HG03196 (cell line): ENCODE results near the gene TMEM52.
A peak's percentile ranks its signal among the peaks of the same experiment; 100 is the strongest.

Experiments
- ATAC-seq: cut with Tn5 transposase; IDR thresholded peaks from one replicate; pipeline ENCODE4 v1.9.1; 2021; ENCODE audit not compliant: unreplicated experiment

TMEM52 gene

DNA sequence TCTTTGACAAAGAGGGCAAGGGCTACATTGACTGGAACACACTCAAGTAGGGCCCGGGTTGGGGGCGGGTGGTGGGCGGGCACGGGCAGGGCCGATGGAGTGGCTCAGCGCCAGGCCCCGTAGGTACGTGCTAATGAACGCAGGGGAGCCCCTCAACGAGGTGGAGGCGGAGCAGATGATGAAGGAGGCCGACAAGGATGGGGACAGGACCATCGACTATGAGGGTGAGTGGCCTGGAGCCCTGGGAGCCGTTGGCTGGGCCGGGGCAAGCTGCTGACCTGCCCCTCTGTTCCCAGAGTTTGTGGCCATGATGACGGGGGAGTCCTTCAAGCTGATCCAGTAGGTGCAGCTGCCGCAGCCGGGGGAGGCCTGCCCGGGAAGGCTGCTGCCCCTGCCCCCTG lies 2.2 kb downstream of the TMEM52 start:
- no peak for ATAC-seq

DNA sequence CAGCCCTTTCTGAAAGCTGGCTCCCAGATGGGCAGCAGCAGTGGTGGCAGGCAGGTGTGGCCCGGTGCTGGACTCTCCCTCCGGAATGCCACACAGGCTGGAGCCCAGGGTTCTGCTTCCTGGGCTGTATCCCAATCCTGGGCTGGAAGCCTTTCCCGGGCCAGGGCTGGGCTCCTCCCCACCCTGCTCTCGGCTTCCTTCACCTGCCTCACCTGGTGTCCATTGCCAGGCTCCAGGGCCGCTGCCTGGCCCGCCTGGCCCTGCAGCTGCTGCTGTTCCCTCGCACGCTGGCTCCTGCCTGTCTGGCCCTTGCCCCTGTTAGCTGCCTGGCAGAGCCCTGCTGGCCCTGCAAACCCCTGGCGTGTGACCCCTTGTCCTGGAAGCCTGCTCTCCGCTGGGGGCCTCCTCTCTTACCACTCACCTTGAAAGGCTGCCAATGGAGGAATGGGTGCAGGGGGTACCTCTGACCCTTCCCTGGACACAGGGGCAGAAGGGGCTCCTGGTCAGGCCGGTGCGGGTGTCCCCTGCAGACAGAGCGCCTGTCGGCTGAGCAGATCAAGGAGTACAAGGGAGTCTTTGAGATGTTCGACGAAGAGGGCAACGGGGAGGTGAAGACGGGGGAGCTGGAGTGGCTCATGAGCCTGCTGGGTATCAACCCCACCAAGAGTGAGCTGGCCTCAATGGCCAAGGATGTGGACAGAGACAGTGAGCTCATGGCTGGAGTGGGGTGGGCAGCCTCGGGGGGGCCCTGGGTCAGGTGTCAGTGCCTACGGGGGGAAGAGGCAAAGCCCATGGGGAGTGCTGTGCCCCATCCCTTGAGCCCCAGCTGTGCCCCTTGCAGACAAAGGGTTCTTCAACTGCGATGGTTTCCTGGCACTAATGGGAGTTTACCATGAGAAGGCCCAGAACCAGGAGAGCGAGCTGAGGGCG lies 2.9 kb downstream of the TMEM52 start:
- ATAC-seq = no peak

DNA sequence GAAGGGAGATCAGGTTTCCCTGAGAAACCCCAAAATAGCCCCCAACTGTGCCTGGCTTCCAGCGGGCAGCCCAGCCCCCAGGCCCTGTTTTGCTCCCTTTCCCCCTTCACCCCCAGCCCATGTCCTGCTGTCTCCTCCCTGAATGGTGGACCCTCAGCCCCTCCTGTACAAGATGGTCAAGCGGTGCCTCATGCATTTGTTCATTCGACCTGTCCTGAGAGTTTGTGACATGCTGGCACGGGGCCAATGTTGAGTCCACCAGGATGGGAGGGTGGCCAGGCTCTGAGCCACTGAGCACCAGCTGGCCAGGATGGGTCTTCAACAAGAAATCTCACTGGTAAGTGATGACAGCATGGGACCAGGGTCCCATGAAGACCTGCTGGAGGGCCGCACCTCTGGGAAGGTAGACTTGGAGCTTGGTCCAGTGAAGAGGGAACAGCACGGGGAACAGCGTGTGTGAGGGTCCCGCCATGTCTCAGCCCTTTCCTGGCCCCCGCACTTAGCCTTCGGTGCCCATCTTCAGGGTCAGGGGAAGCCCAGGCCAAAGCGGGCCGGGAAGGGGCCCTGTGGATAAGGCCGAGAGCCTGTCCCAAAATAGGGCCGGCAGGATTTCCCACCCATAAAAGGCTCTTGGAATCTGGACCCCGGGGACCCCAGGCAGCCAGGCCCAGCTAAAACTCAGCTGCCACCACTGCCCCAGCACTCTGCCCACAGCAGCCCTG lies 3.9 kb downstream of the TMEM52 start, which contains the start of gene CALML6:
TSS of gene CALML6 (plus strand) at position 290 of the 722 bp plus-strand sequence. CDS start at position 311, 21 bp downstream.
- no peak for ATAC-seq

DNA sequence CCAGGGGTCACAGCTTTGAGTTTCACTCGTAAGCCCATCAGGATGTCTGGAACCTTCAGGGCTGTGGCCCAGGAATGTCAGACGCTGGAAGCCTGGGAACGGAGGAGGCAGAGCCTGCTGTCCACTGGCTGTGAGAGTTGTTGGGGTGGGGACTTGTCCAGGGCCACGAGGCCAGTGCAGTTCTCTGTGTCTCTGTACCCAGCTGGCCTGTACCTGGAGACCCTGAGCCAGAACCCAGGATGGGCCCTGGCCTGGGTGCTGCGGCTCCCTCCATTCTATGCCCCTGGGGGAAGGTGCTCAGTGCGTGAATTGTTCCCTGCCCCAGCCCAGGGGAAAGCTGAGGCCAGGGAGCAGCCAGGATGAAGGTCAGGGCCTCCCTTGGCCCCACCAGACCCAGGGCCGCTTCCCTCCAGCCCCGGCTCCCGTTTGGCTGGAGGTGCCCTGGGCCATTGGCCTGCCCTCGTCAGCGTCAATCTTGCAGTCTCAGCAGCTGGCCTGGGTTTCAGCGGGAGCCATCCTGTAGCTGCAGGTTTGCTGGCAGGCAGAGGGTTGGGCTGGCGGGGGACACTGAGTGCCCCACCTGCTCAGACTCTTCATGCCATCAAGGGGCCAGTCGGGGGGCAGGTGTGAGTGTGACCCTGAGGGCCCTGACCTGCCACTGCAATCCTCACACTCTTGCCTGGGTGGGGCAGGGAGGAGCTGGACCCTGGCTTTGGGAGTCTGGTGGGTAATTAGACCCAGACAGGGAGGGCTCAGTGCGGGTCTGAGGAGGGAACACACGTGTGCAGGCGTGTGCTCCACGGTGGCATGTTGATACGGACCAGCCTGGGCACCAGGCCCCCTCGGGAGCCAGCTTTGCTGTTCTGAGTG lies 4.7 kb downstream of the TMEM52 start:
- no peak for ATAC-seq

DNA sequence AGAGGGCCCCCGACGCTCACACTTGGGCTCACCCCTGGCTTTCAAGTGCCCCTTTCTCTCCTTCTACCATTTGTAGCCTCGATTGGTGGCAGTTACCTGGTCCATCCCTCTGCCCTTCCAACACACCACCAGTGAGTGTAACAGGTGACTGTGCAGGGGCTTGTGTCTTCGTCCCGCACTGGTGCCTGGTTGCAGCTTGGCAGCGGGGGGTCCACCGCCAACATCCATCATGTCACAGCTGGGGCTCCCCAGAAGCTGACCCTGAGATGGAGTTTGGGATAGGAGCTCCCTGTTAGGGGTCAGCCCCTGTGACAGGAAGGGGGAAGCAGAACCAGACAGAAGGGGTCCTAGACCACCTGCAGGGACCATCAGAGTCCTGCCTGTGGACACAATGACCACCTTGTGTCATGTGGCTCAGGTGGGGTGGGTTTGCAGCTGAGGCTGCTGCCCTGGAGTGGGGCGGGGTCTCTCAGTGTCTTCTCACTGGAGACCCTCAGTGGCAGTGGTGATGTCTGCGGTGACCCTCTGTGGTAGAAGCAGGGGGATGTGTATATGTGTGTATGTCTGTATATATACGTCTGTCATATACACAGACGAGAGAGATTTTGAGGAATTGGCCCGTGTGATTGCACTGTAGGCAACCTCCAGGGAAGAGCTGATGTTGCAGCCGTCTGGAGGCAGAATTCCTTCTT lies 7.6 kb downstream of the TMEM52 start:
- ATAC-seq = no peak

DNA sequence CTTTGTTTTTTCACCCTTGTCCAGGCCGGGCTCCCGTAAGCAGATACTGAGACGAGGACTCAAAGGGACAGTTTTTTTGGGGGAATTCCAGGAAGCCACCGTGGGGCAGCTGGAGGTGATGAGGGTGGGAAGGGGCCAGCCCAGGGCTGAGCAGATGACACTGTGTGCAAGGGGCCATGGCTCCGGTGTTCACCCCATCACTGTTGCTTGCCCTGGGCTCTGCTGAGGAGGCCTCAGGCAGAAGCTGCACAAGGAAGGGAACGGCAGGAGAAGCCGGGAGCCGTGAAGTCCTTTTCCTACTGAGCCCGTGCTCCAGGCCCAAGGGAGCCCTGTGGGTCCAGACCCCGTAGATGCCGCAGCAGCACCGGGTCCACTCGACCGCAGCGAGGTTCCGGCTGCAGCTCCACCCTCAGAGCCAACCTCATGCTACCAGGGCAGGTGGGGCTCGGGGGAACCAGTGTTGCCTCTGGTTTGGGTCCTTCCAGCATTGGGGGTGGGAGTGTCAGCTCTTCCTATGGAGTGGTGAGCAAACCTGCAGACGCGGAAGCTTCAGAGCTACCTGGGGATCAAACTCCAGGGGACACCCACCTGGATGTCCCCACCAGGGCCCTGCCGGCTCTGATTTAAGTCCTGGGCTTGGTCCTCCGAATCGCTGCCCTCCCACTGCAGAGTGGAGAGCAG lies 8.3 kb downstream of the TMEM52 start:
- ATAC-seq = no peak

DNA sequence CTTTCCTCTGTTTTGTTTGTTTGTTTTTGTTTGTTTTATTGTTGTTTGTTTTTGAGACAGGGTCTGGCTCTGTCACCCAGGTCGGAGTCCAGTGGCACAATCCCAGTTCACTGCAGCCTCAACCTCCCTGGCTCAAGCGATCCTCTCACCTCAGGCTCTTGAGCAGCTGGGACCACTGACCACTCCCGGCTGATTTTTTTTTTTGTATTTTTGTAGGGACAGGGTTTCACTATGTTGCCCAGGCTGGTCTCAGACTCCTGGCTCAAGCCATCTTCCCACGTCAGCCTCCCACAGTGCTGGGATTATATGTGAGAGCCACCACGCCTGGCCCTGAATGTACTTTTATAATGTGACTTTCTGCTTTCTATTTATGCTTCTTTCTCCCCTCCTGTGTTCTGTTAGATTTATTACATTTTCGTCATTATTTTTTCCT lies 9.0 kb downstream of the TMEM52 start:
- ATAC-seq = no peak

DNA sequence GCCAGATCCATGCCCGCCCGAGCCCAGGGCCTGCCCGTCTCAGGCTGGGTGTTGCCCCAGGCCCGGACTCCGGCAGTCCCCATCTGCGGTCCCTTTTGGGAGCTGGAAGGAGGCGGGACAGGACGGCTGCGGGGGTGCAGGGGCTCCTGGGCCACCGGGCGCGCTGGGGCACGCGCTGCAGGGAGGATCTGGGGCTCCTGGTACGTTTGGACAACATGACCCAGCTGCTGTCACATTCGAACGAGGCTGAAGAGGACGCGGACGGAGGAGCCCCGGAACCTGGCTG lies 10.6 kb downstream of the TMEM52 start:
- peak; percentile 8 for ATAC-seq

DNA sequence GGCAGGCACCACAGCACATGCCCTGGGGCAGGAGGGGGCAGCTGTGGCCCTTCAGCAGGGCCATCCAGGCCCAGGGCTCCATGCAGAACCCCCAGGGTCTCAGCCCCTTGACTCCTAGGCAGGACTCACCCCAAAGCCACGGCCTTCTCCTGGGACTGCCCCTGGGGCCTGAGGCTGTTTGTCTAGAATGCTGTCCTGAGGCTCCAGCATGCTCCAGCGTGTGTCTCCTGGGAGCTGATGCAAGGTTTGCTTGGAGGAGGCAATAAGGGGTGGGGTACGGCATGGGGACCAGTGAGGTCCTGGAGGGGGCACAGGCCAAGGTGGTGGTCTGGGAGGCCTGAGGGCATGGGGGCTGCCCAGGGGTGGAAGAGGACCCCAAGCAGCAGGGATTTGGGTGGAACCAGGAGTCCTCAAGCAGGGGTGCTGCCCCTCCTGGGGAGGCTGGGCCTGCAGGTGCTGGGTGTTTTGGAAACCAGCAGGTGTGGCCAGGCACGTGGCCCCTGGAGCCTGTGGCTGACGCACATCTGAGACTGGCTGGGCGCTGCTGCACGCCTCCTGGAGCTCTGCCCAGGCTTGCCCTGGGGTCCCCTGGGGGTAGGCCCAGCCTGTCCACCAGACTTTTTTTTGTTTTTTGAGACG lies 11.9 kb downstream of the TMEM52 start:
- peak; percentile 37 for ATAC-seq

DNA sequence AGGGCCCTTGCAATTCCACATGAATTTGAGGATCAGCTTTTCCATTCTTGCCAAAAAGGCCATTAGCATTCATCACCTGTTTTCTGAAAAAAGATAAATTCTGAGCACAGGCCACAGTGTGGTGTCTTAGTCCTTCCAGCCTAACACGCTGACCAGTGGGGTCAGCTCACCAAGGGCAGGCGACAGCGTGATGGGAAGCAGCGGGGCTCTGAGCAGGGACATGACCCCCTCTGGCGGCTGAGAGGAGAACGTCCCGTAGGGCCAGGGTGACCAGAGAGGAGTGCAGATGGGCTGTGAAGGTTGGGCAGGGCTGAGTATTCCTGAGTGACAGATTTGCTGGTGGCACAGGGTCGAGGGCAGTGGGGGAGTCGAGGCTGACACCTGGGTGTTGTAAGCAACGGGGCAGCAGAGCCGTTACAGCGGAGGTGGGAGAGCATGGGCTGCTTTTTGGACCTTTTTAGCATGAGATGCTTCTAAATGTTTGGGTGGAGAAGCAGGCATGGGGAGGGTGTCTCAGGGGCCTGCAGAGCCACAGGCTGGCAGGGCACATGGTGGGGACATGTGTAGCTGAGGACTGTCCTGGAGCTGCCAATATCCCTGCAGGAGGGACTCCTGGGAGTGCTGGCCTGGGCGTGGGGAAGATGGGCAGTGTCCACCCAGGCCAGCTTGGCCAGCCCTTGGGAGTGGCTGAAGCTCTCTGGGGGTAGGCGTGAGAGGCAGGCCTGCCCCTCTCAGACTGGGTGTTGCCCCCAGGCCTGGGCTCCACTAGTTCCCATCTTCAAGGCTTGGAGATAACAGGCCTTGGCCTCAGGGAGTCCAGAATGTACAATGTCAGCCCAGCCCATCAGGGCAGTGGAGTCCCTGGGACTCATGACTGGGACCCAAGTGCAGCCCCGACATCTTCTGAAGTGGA lies 12.6 kb downstream of the TMEM52 start:
- no peak for ATAC-seq

DNA sequence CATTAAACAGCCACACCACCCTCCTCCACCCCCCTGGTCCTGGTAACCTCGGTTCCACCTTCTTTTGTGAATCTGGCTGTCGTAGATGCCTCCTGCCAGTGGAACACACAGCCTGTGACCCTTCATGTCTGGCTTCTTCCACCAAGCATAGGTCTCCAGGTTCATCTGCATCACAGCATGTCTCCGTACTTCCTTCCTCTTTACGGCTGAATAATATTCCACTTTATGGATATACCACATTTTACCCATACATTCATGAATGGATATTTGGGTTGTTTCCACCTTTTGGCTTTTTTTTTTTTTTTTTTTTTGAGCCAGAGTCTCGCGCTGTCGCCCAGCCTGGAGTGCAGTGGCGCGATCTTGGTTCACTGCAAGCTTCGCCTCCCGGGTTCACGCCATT lies 15.9 kb downstream of the TMEM52 start:
- ATAC-seq = no peak

DNA sequence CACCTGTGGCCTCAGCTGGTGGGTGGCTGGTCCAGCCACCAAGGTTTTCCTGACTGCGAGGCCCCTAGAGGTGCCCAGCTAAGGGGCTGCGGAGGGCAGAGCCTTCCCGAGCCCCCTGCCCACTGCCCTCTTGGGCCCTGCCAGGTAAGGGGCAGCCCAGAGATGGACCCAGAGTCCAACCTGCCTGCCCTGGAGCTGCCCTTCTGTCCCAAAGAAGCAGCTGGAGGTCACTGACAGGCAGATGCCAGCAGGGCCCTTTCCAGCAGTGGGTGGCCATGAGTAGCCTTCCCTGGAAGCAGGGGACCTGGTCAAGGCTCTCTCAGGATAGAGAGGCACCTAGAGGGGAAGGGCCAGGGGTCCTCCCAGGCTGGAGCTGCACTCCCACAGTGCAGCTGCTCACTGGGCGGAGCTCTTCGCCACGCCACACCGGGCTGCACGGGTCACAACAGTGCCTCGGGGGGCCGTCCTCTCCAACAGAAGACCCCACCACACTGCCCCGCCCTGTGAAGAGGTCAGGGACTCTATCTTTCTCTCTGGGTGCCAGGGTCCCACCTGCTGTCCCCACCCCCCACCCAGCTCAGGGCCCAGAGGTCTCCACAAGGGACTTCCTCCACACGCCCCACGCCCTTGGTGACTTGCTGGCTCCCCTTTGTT lies 17.3 kb downstream of the TMEM52 start:
- no peak for ATAC-seq

DNA sequence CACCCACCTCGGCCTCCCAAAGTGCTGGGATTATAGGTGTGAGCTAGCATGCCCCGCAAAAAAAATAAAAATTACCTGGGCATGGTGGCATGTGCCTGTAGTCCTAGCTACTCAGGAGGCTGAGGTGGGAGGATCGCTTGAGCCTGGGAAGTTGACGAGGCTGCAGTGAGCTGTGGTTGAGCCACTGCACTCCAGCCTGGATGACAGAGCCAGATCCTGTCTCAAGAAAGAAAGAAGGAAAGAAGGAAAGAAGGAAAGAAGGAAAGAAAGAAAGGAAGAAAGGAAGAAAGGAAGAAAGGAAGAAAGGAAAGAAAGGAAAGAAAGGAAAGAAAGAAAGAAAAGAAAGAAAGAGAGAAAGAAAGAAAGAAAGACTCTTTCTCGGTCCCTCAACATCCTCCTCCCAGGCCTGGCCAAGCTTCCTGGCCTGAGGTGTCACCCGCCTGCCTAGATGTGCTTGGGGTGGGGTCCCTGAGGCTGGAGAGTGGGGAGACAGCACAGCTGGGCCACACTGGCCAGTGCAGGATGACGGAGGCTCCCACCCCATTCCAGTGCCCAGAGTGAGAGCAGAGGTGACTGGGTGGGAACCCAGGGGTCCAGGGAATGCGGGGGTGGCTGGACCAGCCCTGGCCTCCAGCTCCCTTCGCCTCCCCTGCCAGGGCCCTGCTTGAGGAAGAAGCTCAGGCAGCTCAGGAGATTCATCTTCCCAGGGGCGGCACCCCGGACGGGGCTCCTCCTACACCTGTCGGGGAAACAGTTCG lies 18.0 kb downstream of the TMEM52 start:
- no peak for ATAC-seq

DNA sequence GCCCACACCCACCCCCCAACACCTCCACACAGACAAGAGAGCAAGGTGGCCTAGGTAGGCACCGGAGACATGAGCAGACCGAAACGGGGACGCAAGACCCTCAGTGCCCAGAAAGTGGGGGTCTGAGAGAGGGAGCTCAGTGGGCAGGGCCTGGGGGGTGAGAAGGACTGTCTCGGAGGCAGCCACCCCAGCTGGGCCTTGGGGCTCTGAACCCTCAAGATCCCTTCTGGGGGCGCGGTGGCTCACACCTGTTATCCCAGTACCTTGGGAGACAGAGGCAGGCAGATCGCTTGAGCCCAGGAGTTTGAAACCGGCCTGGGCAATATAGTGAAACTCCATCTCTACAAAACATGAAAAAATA lies 19.1 kb downstream of the TMEM52 start:
- ATAC-seq = no peak

DNA sequence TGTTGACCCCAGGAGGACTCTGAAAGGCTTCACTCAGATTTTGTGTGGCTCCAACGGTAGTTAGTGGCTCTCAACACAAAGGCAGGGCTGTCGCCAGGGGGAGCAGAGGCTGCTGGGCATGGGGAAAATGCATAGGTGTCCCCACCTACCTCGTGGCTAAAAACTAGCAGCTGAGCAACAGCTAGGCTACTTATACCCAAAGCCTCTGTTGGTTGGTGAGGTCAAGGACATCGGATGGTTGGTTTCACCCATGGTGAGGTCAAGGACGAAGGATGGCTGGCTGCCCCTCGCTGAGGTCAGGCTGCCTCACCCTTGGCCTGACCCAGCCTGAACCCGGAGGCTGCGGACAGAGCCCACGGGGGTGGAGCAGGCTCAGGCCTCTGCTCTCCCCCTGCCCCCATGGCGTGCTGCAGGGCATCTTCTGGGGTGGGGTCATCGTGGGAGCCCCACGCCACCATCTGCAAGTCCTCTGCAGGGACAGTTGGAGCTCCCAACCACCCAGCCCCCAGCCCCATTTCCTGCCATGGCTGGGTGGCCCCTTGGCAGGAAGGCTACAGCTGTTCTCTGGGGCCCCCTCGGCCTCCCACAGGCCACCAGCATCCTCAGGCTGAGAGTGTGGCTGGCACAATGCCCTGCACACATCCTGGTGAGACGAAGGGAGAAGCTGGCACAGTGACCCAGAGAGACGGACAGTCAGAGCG lies 19.7 kb downstream of the TMEM52 start:
- no peak for ATAC-seq

DNA sequence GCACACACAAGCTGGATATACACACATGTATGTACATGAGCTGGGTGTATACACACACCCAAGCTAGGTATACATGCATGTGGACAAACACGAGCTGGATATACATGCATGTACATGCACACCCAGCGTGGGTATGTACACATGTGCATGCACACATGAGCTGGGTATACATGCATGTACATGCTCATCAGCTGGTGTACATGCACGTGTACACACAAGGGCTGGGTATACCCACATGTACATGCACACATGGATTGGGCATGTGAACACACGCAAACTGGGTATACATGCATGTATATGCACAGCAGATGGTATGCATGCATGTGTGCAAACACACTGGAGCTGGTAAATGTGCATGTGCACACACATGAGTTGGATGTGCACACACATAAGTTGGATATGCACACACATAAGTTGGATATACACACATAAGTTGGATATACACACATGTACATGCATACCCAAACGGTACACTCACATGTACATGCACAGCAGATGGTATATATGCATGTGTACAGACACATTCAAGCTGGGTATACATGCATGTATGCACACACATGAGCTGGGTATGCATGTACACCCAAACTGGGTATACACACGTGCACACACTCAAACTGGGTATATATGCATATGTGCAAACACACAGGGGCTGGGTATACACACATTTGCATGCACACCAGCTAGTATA lies 20.7 kb downstream of the TMEM52 start:
- no peak for ATAC-seq
